ENCODE results near the gene CCDC91.
"Not testable (repeated sequence)": the region's sequence is repeated elsewhere in the genome, so short reads cannot be mapped to it uniquely, and the experiment has no call there.

The CCDC91 gene

DNA sequence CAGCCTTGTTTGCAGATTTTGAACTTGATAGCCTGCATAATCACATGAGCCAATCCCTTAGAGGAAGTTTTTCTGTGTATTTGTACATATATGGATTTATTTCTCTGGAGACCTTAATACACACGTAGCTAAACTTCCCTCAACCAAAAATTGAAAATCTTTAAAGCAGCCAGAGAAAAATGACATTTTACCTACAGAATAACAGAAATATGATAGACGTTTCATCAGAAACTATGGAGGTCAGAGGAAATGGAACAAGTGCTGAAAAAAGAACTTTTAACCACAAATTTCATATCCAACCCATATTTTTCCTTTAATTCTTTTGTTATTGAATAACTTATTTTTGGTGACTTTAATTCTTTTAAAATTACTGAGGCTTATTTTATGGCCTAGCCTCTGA is 177.7 kb downstream of the CCDC91 start:
- DNase-seq (ENCODE audit: low read depth), result no peak

- DNase-seq (ENCODE audit: low read depth), result no peak
These were observed 179.2 kb downstream of the CCDC91 start for GRCh38 chr12:28369483-28369882.

DNA sequence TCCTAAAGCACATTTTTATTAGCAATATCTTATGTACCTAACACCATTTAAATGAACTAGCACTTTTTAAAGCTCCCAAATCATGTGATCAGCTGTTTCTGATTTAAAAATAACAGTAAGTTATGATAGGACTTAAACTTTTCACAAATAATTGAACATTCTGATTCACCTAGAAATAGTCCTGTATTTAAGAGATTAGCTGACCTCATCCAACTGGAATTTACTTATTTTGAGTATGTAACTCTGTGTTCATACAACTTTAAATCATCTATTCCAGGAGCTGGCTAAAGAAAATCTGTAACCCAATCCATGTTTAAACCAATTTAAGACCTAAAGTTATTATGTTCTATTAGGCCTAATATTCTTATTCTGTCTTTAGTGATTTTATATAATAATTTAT is 184.3 kb downstream of the CCDC91 start:
- DNase-seq (ENCODE audit: low read depth), result no peak

DNA sequence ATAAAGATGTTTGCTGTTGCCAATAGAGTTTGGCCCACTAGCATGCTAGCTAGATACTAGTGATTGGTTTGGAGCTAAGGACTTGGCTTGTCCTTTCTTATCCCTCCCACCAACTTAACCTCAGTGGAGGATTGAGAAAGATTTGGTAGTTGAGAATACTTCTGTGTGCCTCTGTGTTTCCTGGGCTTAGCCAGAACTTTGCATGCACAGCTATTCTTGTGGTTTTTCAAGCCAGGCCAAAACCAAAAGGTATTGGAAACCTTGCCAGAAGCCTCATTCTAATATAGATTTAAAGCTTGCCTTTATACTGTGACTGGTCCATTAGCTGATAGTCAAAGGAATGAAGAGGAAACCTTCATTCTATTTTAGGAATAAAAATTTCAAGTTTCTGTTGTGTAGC is 188.5 kb downstream of the CCDC91 start:
- DNase-seq (ENCODE audit: low read depth), result no peak

DNA sequence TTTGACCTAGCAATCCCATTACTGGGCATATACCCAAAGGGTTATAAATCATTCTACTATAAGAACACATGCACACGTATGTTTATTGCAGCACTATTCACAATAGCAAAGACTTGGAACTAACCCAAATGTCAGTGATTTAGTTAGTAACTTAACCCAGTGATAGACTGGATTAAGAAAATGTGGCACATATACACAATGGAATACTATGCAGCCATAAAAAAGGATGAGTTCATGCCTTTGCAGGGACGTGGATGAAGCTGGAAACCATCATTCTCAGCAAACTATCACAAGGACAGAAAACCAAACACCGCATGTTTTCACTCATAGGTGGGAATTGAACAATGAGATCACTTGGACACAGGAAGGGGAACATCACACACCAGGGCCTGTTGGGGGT is 189.5 kb downstream of the CCDC91 start:
- not testable (repeated sequence) for DNase-seq (ENCODE audit: low read depth)

DNA sequence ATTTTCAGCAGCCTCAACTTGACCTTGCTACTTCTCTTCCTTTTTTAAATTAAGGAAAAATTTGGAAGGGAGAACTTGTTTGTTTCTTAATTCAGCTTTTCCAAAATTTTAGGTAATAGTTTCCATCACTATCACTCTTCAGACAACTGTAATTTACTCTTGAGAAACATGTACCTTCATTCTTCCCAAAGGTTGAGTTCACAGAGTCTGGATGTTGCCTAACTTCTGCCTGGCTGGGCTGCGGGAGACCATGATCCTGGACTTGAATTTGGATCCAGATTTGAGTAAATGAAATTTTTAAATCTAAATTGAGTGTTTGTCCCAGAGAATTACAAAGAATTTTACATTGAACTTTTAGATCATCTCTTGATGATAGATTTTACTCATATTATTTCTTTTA is 193.1 kb downstream of the CCDC91 start:
- DNase-seq (ENCODE audit: low read depth), result no peak

DNA sequence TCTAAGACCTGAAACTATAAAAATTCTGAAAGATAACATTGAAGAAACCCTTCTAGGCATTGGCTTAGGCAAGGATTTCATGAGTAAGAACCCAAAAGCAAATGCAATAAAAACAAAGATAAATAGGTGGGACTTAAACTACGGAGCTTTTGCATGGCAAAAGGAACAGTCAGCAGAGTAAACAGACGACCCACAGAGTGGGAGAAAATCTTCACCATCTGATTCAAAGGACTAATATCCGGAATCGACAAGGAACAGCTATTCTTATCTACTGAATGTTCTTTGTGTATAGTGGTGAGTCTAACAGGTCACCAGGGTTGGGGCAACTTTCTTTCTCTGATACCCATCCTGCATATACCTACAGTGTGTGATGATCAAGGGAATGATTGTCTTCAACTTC is 198.6 kb downstream of the CCDC91 start:
- no peak for DNase-seq (ENCODE audit: low read depth)

- DNase-seq (ENCODE audit: low read depth), result no peak
These were observed 199.9 kb downstream of the CCDC91 start for GRCh38 chr12:28390206-28390605.

GRCh38 chr12:28390761-28391385 is 200.6 kb downstream of the CCDC91 start:
- no peak for DNase-seq (ENCODE audit: low read depth)

GRCh38 chr12:28409892-28410291 is 219.6 kb downstream of the CCDC91 start:
- no peak for DNase-seq (ENCODE audit: low read depth)

GRCh38 chr12:28413460-28414109 is 223.3 kb downstream of the CCDC91 start:
- no peak for DNase-seq (ENCODE audit: low read depth)

DNA sequence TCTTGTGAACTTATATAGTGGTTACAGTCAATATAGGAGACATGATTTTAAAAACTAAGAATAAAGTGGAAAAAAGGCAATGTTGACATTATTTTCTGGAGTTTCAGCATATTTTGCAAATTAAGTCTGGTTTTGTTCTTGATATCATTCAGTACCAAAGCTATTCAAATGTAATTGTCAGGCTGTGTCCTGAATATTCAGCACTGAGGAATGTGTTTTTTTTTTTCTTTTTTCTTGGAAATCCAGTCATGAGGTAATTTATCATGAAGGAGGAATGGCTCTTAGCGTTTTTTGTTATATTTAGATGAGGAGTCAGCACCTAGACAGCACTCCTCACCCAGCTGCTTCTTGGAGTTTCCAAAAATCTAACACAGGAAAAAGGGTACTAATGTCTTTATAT is 225.5 kb downstream of the CCDC91 start:
- DNase-seq (ENCODE audit: low read depth), result no peak

- no peak for DNase-seq (ENCODE audit: low read depth)
These were observed 231.1 kb downstream of the CCDC91 start for GRCh38 chr12:28421374-28421773.

- no peak for DNase-seq (ENCODE audit: low read depth)
These were observed 234.7 kb downstream of the CCDC91 start for GRCh38 chr12:28424965-28425364.

- no peak for DNase-seq (ENCODE audit: low read depth)
These were observed 235.3 kb downstream of the CCDC91 start for GRCh38 chr12:28425526-28425925.

GRCh38 chr12:28427046-28427445 is 236.8 kb downstream of the CCDC91 start:
- DNase-seq (ENCODE audit: low read depth), result no peak

GRCh38 chr12:28440081-28440608 is 249.9 kb downstream of the CCDC91 start:
- DNase-seq (ENCODE audit: low read depth), result no peak

DNA sequence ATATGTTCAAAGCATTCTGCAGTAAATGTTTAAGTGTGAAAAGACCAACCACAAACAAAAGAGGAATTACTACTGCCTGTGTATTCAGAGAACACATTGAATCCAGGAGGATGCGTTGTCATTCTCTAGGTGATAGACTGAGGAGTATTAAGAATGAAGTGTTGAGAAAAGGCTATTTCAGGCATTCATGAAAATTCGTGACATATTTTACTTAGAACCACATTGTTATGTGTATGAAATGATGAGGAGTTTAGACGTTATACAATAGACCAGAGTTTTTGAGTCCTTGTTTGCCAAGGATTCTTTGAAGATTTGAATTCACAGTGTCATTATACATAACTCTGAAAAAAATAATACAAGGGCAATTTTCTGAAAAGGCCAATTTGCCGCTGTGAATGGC is 251.8 kb downstream of the CCDC91 start:
- no peak for DNase-seq (ENCODE audit: low read depth)

GRCh38 chr12:28443337-28443736 is 253.1 kb downstream of the CCDC91 start:
- no peak for DNase-seq (ENCODE audit: low read depth)

GRCh38 chr12:28446031-28446430 is 255.8 kb downstream of the CCDC91 start:
- DNase-seq (ENCODE audit: low read depth), result no peak

- no peak for DNase-seq (ENCODE audit: low read depth)
These were observed 263.4 kb downstream of the CCDC91 start for GRCh38 chr12:28453686-28454085.

DNA sequence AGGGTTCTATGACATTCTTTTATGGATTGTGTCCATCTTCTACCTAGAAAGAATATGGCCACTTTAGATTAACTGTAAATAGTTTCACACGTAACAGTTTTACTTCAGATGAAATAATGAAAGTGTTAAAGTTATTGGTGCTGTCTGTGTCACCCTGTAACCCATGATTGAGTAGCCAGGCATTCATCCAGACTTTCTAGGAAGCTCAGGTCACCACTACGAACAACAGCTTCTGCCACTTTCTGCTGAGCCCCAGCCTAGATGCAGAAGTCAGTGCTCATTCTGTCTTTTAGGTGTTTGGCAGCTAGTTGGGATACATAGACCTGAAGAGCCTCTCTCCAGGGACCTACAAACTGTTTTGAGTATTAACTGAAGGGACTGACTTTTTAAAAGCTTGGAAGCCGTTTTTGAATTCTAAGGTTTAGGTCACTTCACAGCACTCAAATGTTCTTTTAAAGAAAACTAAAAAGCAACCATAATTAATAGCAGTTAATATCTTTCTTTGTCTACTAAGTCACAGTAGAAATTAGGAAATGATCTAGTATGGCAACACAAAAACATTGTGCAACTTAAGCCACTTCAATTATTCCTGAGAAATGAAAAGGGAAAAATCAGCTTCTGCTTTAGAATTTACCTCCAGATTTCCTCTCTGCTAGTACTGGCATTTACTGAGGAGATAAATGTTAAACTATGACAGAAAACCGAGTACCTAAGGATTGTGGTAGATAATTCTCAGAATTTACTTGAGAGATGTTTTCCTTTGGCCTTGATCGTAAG is 266.9 kb downstream of the CCDC91 start:
- DNase-seq (ENCODE audit: low read depth), result no peak

GRCh38 chr12:28457785-28458184 is 267.5 kb downstream of the CCDC91 start:
- no peak for DNase-seq (ENCODE audit: low read depth)
